ENCODE data around the gene PRRC2C. TPM values are rescaled to one million over a fixed set of nuclear protein-coding genes. Genes with fewer than 3 reads are reported as not detected.

The PRRC2C gene
- total and polyA plus RNA-seq, 2 of the 13 experiments (the other 11 are each of a cell fraction or from before 2014, with no cell fraction given): 46.2 to 57.0 TPM

GRCh38 chr1:171581226-171581625, 95.9 kb downstream of the PRRC2C start (continued):
- TF ChIP-seq, protein P1, sequence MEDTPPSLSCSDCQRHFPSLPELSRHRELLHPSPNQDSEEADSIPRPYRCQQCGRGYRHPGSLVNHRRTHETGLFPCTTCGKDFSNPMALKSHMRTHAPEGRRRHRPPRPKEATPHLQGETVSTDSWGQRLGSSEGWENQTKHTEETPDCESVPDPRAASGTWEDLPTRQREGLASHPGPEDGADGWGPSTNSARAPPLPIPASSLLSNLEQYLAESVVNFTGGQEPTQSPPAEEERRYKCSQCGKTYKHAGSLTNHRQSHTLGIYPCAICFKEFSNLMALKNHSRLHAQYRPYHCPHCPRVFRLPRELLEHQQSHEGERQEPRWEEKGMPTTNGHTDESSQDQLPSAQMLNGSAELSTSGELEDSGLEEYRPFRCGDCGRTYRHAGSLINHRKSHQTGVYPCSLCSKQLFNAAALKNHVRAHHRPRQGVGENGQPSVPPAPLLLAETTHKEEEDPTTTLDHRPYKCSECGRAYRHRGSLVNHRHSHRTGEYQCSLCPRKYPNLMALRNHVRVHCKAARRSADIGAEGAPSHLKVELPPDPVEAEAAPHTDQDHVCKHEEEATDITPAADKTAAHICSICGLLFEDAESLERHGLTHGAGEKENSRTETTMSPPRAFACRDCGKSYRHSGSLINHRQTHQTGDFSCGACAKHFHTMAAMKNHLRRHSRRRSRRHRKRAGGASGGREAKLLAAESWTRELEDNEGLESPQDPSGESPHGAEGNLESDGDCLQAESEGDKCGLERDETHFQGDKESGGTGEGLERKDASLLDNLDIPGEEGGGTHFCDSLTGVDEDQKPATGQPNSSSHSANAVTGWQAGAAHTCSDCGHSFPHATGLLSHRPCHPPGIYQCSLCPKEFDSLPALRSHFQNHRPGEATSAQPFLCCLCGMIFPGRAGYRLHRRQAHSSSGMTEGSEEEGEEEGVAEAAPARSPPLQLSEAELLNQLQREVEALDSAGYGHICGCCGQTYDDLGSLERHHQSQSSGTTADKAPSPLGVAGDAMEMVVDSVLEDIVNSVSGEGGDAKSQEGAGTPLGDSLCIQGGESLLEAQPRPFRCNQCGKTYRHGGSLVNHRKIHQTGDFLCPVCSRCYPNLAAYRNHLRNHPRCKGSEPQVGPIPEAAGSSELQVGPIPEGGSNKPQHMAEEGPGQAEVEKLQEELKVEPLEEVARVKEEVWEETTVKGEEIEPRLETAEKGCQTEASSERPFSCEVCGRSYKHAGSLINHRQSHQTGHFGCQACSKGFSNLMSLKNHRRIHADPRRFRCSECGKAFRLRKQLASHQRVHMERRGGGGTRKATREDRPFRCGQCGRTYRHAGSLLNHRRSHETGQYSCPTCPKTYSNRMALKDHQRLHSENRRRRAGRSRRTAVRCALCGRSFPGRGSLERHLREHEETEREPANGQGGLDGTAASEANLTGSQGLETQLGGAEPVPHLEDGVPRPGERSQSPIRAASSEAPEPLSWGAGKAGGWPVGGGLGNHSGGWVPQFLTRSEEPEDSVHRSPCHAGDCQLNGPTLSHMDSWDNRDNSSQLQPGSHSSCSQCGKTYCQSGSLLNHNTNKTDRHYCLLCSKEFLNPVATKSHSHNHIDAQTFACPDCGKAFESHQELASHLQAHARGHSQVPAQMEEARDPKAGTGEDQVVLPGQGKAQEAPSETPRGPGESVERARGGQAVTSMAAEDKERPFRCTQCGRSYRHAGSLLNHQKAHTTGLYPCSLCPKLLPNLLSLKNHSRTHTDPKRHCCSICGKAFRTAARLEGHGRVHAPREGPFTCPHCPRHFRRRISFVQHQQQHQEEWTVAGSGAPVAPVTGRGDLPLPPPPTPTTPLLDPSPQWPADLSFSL (CRISPR knock-in tag; IDR thresholded peaks at IDR 0.05): no peak

DNA sequence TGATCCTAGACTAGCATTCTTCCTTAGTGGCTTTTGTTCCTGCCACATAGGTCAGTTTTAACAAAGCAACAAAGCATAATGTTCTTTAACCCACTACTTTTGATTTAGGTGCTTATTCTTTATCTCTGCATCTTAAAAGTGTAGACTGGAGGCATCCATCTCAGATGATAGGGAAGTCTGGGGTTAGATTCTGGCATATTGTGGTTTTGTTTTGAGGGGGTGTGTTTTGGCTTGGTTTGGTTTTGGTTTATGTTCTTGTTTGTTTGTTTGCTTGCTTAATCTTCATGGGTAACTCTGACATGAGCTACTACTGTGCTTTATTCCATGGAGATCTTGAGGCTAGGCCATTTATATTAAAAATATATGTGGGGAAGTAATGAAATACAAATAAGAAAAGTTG, 96.4 kb downstream of the PRRC2C start:
- ChIA-PET POLR2A (no interaction called here), CTCF (ENCODE audit: low intra/inter-chr PET ratio, low total read pairs) (no interaction called here)
- no peak for DNase-seq (ENCODE audit: low spot score)
- in situ Hi-C loops (cut with HindIII; ENCODE audit: extremely low pct_ligation_motif_present, low pct_unique_long_range_greater_than_20kb) (no loop called here), intact Hi-C loops (cut with micrococcal nuclease; ENCODE audit: unreplicated experiment) (no loop called here)
- H2AFZ ChIP-seq (ENCODE audit: low read length): no peak overlapping the region
- no peak overlapping the region for H3K27ac ChIP-seq (ENCODE audit: extremely low read length, insufficient read depth, low read length)
- H3K79me2 ChIP-seq (ENCODE audit: insufficient read depth, low read length): no peaks in the 10 kb centered on the region
- no peaks in the 10 kb centered on the region for H3K9me3 ChIP-seq (ENCODE audit: low read length)
- no peak overlapping the region for H3K4me2 ChIP-seq (ENCODE audit: low read depth, low read length)
- H3K4me3 ChIP-seq (replicated peaks in 1 of 3; ENCODE audit: insufficient read depth in 1 of 3, low read depth in 2 of 3, low read length in 3 of 3): no peak overlapping the region
- no peak overlapping the region for H3K9ac ChIP-seq (ENCODE audit: insufficient read depth, low read depth, low read length)
- no peak for FAIRE-seq
- TF ChIP-seq NR2F6 (IDR thresholded peaks at IDR 0.05) (no peak), NR2F6 (CRISPR knock-in tag; IDR thresholded peaks at IDR 0.05) (no peak), KLF12 (CRISPR knock-in tag; IDR thresholded peaks at IDR 0.05; ENCODE audit: borderline replicate concordance) (no peak), SRSF1 (optimal IDR thresholded peaks at IDR 0.05; ENCODE audit: low read depth, low read length) (no peak), ZNF17 (CRISPR knock-in tag; IDR thresholded peaks at IDR 0.05) (no peak), ZNF569 (CRISPR knock-in tag; IDR thresholded peaks at IDR 0.05; ENCODE audit: borderline replicate concordance) (no peak), NCOA2 (CRISPR knock-in tag; IDR thresholded peaks at IDR 0.05) (no peak), IKZF4 (CRISPR knock-in tag; IDR thresholded peaks at IDR 0.05; ENCODE audit: borderline replicate concordance, low read depth, not compliant biosample characterization) (no peak)
- TF ChIP-seq, protein P2, sequence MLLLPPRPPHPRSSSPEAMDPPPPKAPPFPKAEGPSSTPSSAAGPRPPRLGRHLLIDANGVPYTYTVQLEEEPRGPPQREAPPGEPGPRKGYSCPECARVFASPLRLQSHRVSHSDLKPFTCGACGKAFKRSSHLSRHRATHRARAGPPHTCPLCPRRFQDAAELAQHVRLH (CRISPR knock-in tag; IDR thresholded peaks at IDR 0.05; ENCODE audit: borderline replicate concordance, low read depth): no peak
- TF ChIP-seq, protein P3, sequence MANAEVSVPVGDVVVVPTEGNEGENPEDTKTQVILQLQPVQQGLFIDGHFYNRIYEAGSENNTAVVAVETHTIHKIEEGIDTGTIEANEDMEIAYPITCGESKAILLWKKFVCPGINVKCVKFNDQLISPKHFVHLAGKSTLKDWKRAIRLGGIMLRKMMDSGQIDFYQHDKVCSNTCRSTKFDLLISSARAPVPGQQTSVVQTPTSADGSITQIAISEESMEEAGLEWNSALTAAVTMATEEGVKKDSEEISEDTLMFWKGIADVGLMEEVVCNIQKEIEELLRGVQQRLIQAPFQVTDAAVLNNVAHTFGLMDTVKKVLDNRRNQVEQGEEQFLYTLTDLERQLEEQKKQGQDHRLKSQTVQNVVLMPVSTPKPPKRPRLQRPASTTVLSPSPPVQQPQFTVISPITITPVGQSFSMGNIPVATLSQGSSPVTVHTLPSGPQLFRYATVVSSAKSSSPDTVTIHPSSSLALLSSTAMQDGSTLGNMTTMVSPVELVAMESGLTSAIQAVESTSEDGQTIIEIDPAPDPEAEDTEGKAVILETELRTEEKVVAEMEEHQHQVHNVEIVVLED (CRISPR knock-in tag; IDR thresholded peaks at IDR 0.05; ENCODE audit: borderline replicate concordance): no peak
- TF ChIP-seq, protein P4, sequence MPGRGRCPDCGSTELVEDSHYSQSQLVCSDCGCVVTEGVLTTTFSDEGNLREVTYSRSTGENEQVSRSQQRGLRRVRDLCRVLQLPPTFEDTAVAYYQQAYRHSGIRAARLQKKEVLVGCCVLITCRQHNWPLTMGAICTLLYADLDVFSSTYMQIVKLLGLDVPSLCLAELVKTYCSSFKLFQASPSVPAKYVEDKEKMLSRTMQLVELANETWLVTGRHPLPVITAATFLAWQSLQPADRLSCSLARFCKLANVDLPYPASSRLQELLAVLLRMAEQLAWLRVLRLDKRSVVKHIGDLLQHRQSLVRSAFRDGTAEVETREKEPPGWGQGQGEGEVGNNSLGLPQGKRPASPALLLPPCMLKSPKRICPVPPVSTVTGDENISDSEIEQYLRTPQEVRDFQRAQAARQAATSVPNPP (CRISPR knock-in tag; IDR thresholded peaks at IDR 0.05): no peak
- BruUV-seq (replicated peaks): no TSS peak
- no peaks in the 10 kb centered on the region for H3K4me1 ChIP-seq (ENCODE audit: insufficient read depth, low read length)
- peaks cover 21 to 80% of the 10 kb centered on the region in 2 experiments; a peak in 4 of 5 replicates for H3K36me3 ChIP-seq (replicated peaks in 1 of 2; ENCODE audit: control insufficient read depth in 1 of 2, insufficient read depth in 2 of 2, low read length in 2 of 2)
- no peak for ATAC-seq
- no peaks in the 10 kb centered on the region for H4K20me1 ChIP-seq (ENCODE audit: insufficient read depth, low read length)
- no peaks in the 10 kb centered on the region for H3K27me3 ChIP-seq (ENCODE audit: control insufficient read depth in 1 of 2, insufficient read depth in 2 of 2, low read length in 2 of 2)

Data from HepG2 (cell line).